A549 (cell line): ENCODE data around the gene EDNRB. TPM values are rescaled to one million over a fixed set of nuclear protein-coding genes. Genes with fewer than 3 reads are reported as not detected.

Experiments used
- ATAC-seq, 2 experiments: fragments of 200-7000 bp in 1 of 2; fragments of >200 bp in 1 of 2; cut with Nextera tagmentation in 1 of 2; cut with Tn5 transposase in 1 of 2; 3 replicates each; pipeline versions ENCODE4 v1.8.0 to v1.9.1; 2018 to 2020; ENCODE audit warnings: mild to moderate bottlenecking in 1 of 2, moderate library complexity in 1 of 2
- CTCF ChIA-PET: fragments of 300-600 bp; sonication (Branson Sonifier 250); formaldehyde crosslinking; extraction: SDS; loops from one replicate; lab custom pipeline; 2021; ENCODE audit warnings: antibody characterized with exemption, inconsistent platforms; lab: Yijun Ruan, JAX
- POLR2A ChIA-PET: fragments of 350-600 bp; formaldehyde crosslinking; extraction: SDS; loops from one replicate; lab custom pipeline; 2021; ENCODE audit warnings: antibody characterized with exemption, inconsistent platforms; lab: Yijun Ruan, JAX
- DNase-seq, 2 experiments: peaks; one replicate each; pipeline versions ENCODE4 v3.0.0 to v3.0.0-alpha.2; 2011 to 2016; ENCODE audit warnings: low read depth in 1 of 2, low spot score in 1 of 2
- FAIRE-seq: peaks from 2 replicates; lab custom pipeline; 2011; peaks lifted over from hg19 to GRCh38; lab: Jason Lieb, UNC
- H3K27ac ChIP-seq, 2 experiments: fragments of >200 bp; sonication (Bioruptor Twin); formaldehyde crosslinking; 3 replicates each; pipeline ENCODE4 v1.5.1; 2016 to 2017
- H3K4me1 ChIP-seq: fragments of >200 bp; sonication (Bioruptor Twin); formaldehyde crosslinking; 3 replicates; pipeline ENCODE4 v1.6.1; 2016
- H3K4me2 ChIP-seq: fragments of >200 bp; sonication (Bioruptor Twin); formaldehyde crosslinking; 3 replicates; pipeline ENCODE4 v1.6.1; 2016
- H3K4me3 ChIP-seq: fragments of >200 bp; sonication (Bioruptor Twin); formaldehyde crosslinking; 3 replicates; pipeline ENCODE4 v1.5.1; 2016
- H3K9me3 ChIP-seq: fragments of >200 bp; sonication (Bioruptor Twin); formaldehyde crosslinking; 3 replicates; pipeline ENCODE4 v1.6.1; 2016
- BCL3 ChIP-seq: fragments of >200 bp; sonication (Bioruptor Twin); formaldehyde crosslinking; IDR thresholded peaks from 3 replicates; pipeline ENCODE4 v1.6.1; 2016
- CBX8 ChIP-seq: fragments of 200-600 bp; sonication (generic); IDR thresholded peaks from 2 replicates; pipeline ENCODE4 v1.6.1; 2016
- CEBPB ChIP-seq, 2 experiments: fragments of >200 bp in 1 of 2; sonication (Bioruptor Twin) in 1 of 2; formaldehyde crosslinking in 1 of 2; IDR thresholded peaks; 2 replicates each; pipeline ENCODE4 v1.6.1; 2012 to 2016
- E2F6 ChIP-seq: IDR thresholded peaks from 2 replicates; pipeline ENCODE4 v1.6.1; 2012; ENCODE audit warnings: low read depth, borderline replicate concordance
- EHF ChIP-seq: fragments of 250-450 bp; sonication (Bioruptor Pico); IDR thresholded peaks from 2 replicates; pipeline ENCODE4 v1.5.0; 2020; ENCODE audit warnings: mild to moderate bottlenecking
- ELK1 ChIP-seq: fragments of 150-350 bp; IDR thresholded peaks from 2 replicates; pipeline ENCODE4 v1.6.1; 2014; ENCODE audit warnings: low read depth, mild to moderate bottlenecking, low read length
- EP300 ChIP-seq, 2 experiments: fragments of >200 bp; sonication (Bioruptor Twin); formaldehyde crosslinking; IDR thresholded peaks; 2 replicates in 1 of 2; 3 replicates in 1 of 2; pipeline ENCODE4 v1.6.1; 2016 to 2017
- FOSL2 ChIP-seq, 2 experiments: fragments of 450-650 bp in 1 of 2; fragments of >200 bp in 1 of 2; sonication (Bioruptor Twin) in 1 of 2; formaldehyde crosslinking; IDR thresholded peaks; 2 replicates each; pipeline versions ENCODE4 v1.5.0 to v1.6.1; 2016 to 2020; ENCODE audit warnings: mild to moderate bottlenecking in 1 of 2, moderate library complexity in 1 of 2
- HDAC2 ChIP-seq: fragments of 200-600 bp; sonication (generic); IDR thresholded peaks from 2 replicates; pipeline ENCODE4 v1.6.1; 2016
- HES2 ChIP-seq: fragments of >200 bp; sonication (Bioruptor Twin); formaldehyde crosslinking; IDR thresholded peaks from 2 replicates; pipeline ENCODE4 v1.6.1; 2016
- HEYL ChIP-seq: fragments of 250-450 bp; sonication (Bioruptor Pico); IDR thresholded peaks from 2 replicates; pipeline ENCODE4 v1.8.0; 2021; ENCODE audit warnings: mild to moderate bottlenecking, moderate library complexity
- HOXA7 ChIP-seq: fragments of 250-450 bp; sonication (Bioruptor Pico); IDR thresholded peaks from 2 replicates; pipeline ENCODE4 v1.5.0; 2020; ENCODE audit warnings: mild to moderate bottlenecking, moderate library complexity
- HOXB5 ChIP-seq: fragments of 250-450 bp; sonication (Bioruptor Pico); IDR thresholded peaks from 2 replicates; pipeline ENCODE4 v1.5.0; 2020; ENCODE audit warnings: mild to moderate bottlenecking, moderate library complexity
- JUN ChIP-seq, 2 experiments: fragments of >200 bp; sonication (Bioruptor Twin); formaldehyde crosslinking; IDR thresholded peaks; 2 replicates in 1 of 2; 3 replicates in 1 of 2; pipeline ENCODE4 v1.6.1; 2016 to 2017
- KDM1A ChIP-seq: fragments of 200-600 bp; sonication (generic); IDR thresholded peaks from 2 replicates; pipeline ENCODE4 v1.6.1; 2016; ENCODE audit warnings: low read depth, mild to moderate bottlenecking
- MAFK ChIP-seq: fragments of 450-650 bp; IDR thresholded peaks from 2 replicates; pipeline ENCODE4 v1.6.1; 2014; ENCODE audit not compliant: partially characterized antibody
- MAX ChIP-seq: IDR thresholded peaks from 2 replicates; pipeline ENCODE4 v1.6.1; 2012
- MAZ ChIP-seq: fragments of 150-350 bp; IDR thresholded peaks from 2 replicates; pipeline ENCODE4 v1.6.1; 2014; ENCODE audit warnings: antibody characterized with exemption, low read depth, low read length, borderline replicate concordance
- MYC ChIP-seq: IDR thresholded peaks from 2 replicates; pipeline ENCODE4 v1.6.1; 2012; ENCODE audit warnings: mild to moderate bottlenecking, inconsistent platforms, low read length, improper control_type of control experiment, borderline replicate concordance
- NFE2L2 ChIP-seq: fragments of 150-350 bp; conservative IDR thresholded peaks from 2 replicates; pipeline ENCODE4 v1.6.1; 2014; ENCODE audit warnings: low read length
- PHF8 ChIP-seq: fragments of 200-600 bp; sonication (generic); IDR thresholded peaks from 2 replicates; pipeline ENCODE4 v1.6.1; 2016; ENCODE audit warnings: low read depth, mild to moderate bottlenecking, antibody characterized with exemption, moderate library complexity, borderline replicate concordance
- POLR2A ChIP-seq: IDR thresholded peaks from 2 replicates; pipeline ENCODE4 v1.6.1; 2012; ENCODE audit warnings: mild to moderate bottlenecking, low read length
- POLR2AphosphoS2 ChIP-seq: conservative IDR thresholded peaks from 2 replicates; pipeline ENCODE4 v1.6.1; 2012; ENCODE audit warnings: low read length, improper control_type of control experiment, inconsistent platforms
- RAD21 ChIP-seq, 2 experiments: fragments of >200 bp in 1 of 2; sonication (Bioruptor Twin) in 1 of 2; formaldehyde crosslinking in 1 of 2; IDR thresholded peaks in 1 of 2; conservative IDR thresholded peaks in 1 of 2; 2 replicates in 1 of 2; 3 replicates in 1 of 2; pipeline ENCODE4 v1.6.1; 2012 to 2018; ENCODE audit warnings: inconsistent platforms in 1 of 2
- RCOR1 ChIP-seq: fragments of 150-350 bp; IDR thresholded peaks from 2 replicates; pipeline ENCODE4 v1.6.1; 2014; ENCODE audit warnings: antibody characterized with exemption, low read length, low read depth
- SREBF2 ChIP-seq: fragments of 450-650 bp; IDR thresholded peaks from 2 replicates; pipeline ENCODE4 v1.6.1; 2014; ENCODE audit warnings: mild to moderate bottlenecking, moderate library complexity
- TP53 ChIP-seq: fragments of 250-450 bp; sonication (Bioruptor Pico); IDR thresholded peaks from 2 replicates; pipeline ENCODE4 v1.5.0; 2021; ENCODE audit warnings: mild to moderate bottlenecking, moderate library complexity
- USF2 ChIP-seq: fragments of 450-650 bp; IDR thresholded peaks from 2 replicates; pipeline ENCODE4 v1.6.1; 2014; ENCODE audit warnings: antibody characterized with exemption
- ZNF302 ChIP-seq: fragments of 250-450 bp; sonication (Bioruptor Pico); IDR thresholded peaks from 2 replicates; pipeline ENCODE4 v1.9.0; 2021; ENCODE audit warnings: inconsistent platforms, mild to moderate bottlenecking, moderate library complexity
- WGBS: methylation state at CpG from one replicate; pipeline ENCODE4 v1.1.6; 2017; ENCODE audit errors: missing lambda C conversion rate; 5-methylcytosine and 5-hydroxymethylcytosine counted together
- polyA plus RNA-seq, 4 experiments: library from polyadenylated mRNA; depleted of rRNA in 3 of 4; stranded (reverse); fragments of >200 nt; fragmentation: RNase III in 1 of 4; extraction: RNeasy Plus Mini Kit Qiagen cat#74134 plus additional on column Dnase treatment in 1 of 4; gene quantifications; 2 replicates in 3 of 4; 3 replicates in 1 of 4; pipeline ENCODE4 v1.2.3, GENCODE V29; 2011 to 2017

EDNRB gene
- polyA plus RNA-seq, 2 of the 4 experiments (the other 2 are of a cell fraction), result not detected

- ChIA-PET POLR2A (no interaction called here), CTCF (no interaction called here)
- Histone ChIP-seq H3K9me3 (no peaks in the 10 kb centered on the region), H3K4me2 (no peak overlapping the region), H3K4me1 (no peaks in the 10 kb centered on the region), H3K4me3 (no peak overlapping the region), H3K27ac (no peak overlapping the region)
- DNase-seq (no peak), ATAC-seq (no peak), FAIRE-seq (no peak)
- TF ChIP-seq HEYL (CRISPR knock-in tag) (no peak), E2F6 (no peak), CEBPB (IDR thresholded peaks at IDR 0.05) (no peak), JUN (IDR thresholded peaks at IDR 0.05) (no peak), MAX (no peak), NFE2L2 (no peak), KDM1A (no peak), HES2 (no peak), POLR2AphosphoS2 (no peak), POLR2A (no peak), TP53 (CRISPR knock-in tag) (no peak), RAD21 (conservative IDR thresholded peaks at IDR 0.05 in 1 of 2, IDR thresholded peaks at IDR 0.05 in 1 of 2) (no peak), FOSL2 (IDR thresholded peaks at IDR 0.05) (no peak), FOSL2 (CRISPR knock-in tag; IDR thresholded peaks at IDR 0.05) (no peak), CBX8 (no peak), BCL3 (no peak), HOXA7 (CRISPR knock-in tag) (no peak), EHF (CRISPR knock-in tag) (no peak), MAZ (no peak)
- 6% methylated on average over 2 of the region's 2 CpGs for WGBS
These were observed 10.1 kb downstream of the EDNRB start for GRCh38 chr13:77908531-77908930.

GRCh38 chr13:77907666-77908341, 10.8 kb downstream of the EDNRB start:
- CTCF ChIA-PET, result no interaction called here

More at GRCh38 chr13:77907666-77908341, 10.8 kb downstream of the EDNRB start:
- H3K27ac ChIP-seq, result no peak overlapping the region
- H3K4me2 ChIP-seq, result no peak overlapping the region
- no peaks in the 10 kb centered on the region for H3K9me3 ChIP-seq
- DNase-seq (no peak), FAIRE-seq (no peak), ATAC-seq (no peak)
- WGBS, result 16% methylated on average over 5 of the region's 5 CpGs
- POLR2A ChIA-PET, result no interaction called here
- no peaks in the 10 kb centered on the region for H3K4me1 ChIP-seq
- H3K4me3 ChIP-seq, result no peak overlapping the region
- TF ChIP-seq SREBF2, result no peak
- no peak for TF ChIP-seq MAZ
- TF ChIP-seq PHF8, result no peak
- no peak for TF ChIP-seq USF2
- TF ChIP-seq KDM1A, result no peak
- no peak for TF ChIP-seq ELK1
- TF ChIP-seq RAD21 (conservative IDR thresholded peaks at IDR 0.05 in 1 of 2, IDR thresholded peaks at IDR 0.05 in 1 of 2), result no peak
- no peak for TF ChIP-seq MAFK
- no peak for TF ChIP-seq POLR2AphosphoS2
- TF ChIP-seq TP53 (CRISPR knock-in tag), result no peak
- no peak for TF ChIP-seq ZNF302 (CRISPR knock-in tag)
- no peak for TF ChIP-seq RCOR1
- TF ChIP-seq MYC, result no peak
- no peak for TF ChIP-seq POLR2A
- TF ChIP-seq HDAC2, result no peak
- no peak for TF ChIP-seq FOSL2 (IDR thresholded peaks at IDR 0.05)
- no peak for TF ChIP-seq FOSL2 (CRISPR knock-in tag; IDR thresholded peaks at IDR 0.05)
- TF ChIP-seq HOXB5, result no peak
- TF ChIP-seq EP300 (IDR thresholded peaks at IDR 0.05), result no peak
- TF ChIP-seq HOXA7 (CRISPR knock-in tag), result no peak
